Mucosa of descending colon (tissue), 3 donors: ENCODE data around the gene ZNF700. TPM values are rescaled to one million over a fixed set of nuclear protein-coding genes. Genes with fewer than 3 reads are reported as not detected.
A peak's percentile ranks its signal among the peaks of the same experiment; 100 is the strongest.
"Not testable (repeated sequence)": the region's sequence is repeated elsewhere in the genome, so short reads cannot be mapped to it uniquely, and the experiment has no call there.

ENCODE experiments used
- ATAC-seq: fragments of 200-7000 bp; cut with Tn5 transposase; one replicate; pipeline ENCODE4 v1.9.1; 2020; ENCODE audit warnings: mild to moderate bottlenecking, moderate library complexity
- DNase-seq, 3 donors: peaks; one replicate each; pipeline ENCODE4 v3.0.0-alpha.2; 2020
- H3K36me3 ChIP-seq: fragments of 200-600 bp; one replicate; pipeline ENCODE4 v1.8.0; 2021; ENCODE audit warnings: low read depth, mild to moderate bottlenecking
- H3K4me1 ChIP-seq: fragments of 200-600 bp; one replicate; pipeline ENCODE4 v1.8.0; 2021; ENCODE audit warnings: low read depth, mild to moderate bottlenecking
- H3K4me3 ChIP-seq: fragments of 200-600 bp; one replicate; pipeline ENCODE4 v1.8.0; 2021; ENCODE audit warnings: mild to moderate bottlenecking
- H3K9me3 ChIP-seq: fragments of 200-600 bp; one replicate; pipeline ENCODE4 v1.8.0; 2021; ENCODE audit warnings: mild to moderate bottlenecking
- CTCF ChIP-seq: fragments of 200-600 bp; IDR thresholded peaks from one replicate; pipeline ENCODE4 v1.8.0; 2022; ENCODE audit warnings: antibody characterized with exemption, mild to moderate bottlenecking
- intact Hi-C, 2 donors: fragments of 100-400 bp; cut with DNase I in 1 of 2; cut with micrococcal nuclease in 1 of 2; formaldehyde crosslinking; loops; one replicate each; pipeline versions ENCODE4 v1.11.0 to v1.11.1; 2022; cut with DNase I, micrococcal nuclease
- total RNA-seq, 3 donors: library from RNA; stranded (reverse); fragmentation: NEBNext Ultra II Directional in 2 of 3; extraction: Animal tissue kit (Norgen Biotek cat#: 25700) in 2 of 3; gene quantifications; one replicate each; pipeline versions ENCODE4 v1.2.1 to v1.2.4, GENCODE V29; 2021 to 2023
- donor health status: DM: no; HTN: no; CAD: no; lungs with moderate emphysema.
- donor health status: DM: no; HTN: no; CAD: no.
- donor health status: DM: no; HTN: yes; CAD: no.

Gene ZNF700
- total RNA-seq, 3 donors from 2014 or later, result 16.3 to 25.2 (median 17.1) TPM

- Histone ChIP-seq H3K4me1 (peaks cover 6% of the 10 kb centered on the region), H3K36me3 (no peaks in the 10 kb centered on the region), H3K4me3 (no peak overlapping the region), H3K9me3 (no peaks in the 10 kb centered on the region)
- ATAC-seq (no peak), DNase-seq (no peak)
- no peak for TF ChIP-seq CTCF
- intact Hi-C loops, result loop anchor here in 1 of 2 donors (10.0 kb wide), 1 partner anchor 258 kb away; the partner anchor contains the start of gene ZNF20
Measured at GRCh38 chr19:11887234-11887610, 37.7 kb upstream of the ZNF700 start.

GRCh38 chr19:11887611-11888531 is 37.0 kb upstream of the ZNF700 start, which contains the start of gene ZNF69:
TSS of gene ZNF69 (plus strand) at chr19:11887782. CDS start at chr19:11887924, 142 bp downstream.
- ATAC-seq, result peak; percentile 95
- peaks cover 6% of the 10 kb centered on the region for H3K9me3 ChIP-seq
- peaks cover 6% of the 10 kb centered on the region for H3K4me1 ChIP-seq
- DNase-seq, result peak; percentile 93 to 98 (median 94)
- intact Hi-C loops, result loop anchor here in 1 of 2 donors (10.0 kb wide), 1 partner anchor 257 kb away; the partner anchor contains the start of gene ZNF20
- no peak for TF ChIP-seq CTCF
- peak within 1 kb of the TSS; percentile 43 for H3K4me3 ChIP-seq
- no peaks in the 10 kb centered on the region for H3K36me3 ChIP-seq

- not testable (repeated sequence) for H3K4me3 ChIP-seq, H3K4me1 ChIP-seq, DNase-seq, H3K36me3 ChIP-seq, ATAC-seq
- intact Hi-C loops, result loop anchor here in 1 of 2 donors (10.0 kb wide), 1 partner anchor 255 kb away; the partner anchor contains the start of gene ZNF20
- peaks cover 24% of the 10 kb centered on the region for H3K9me3 ChIP-seq
Measured at GRCh38 chr19:11889901-11890300, 35.0 kb upstream of the ZNF700 start.

GRCh38 chr19:11890634-11891033 is 34.3 kb upstream of the ZNF700 start:
- no peak for DNase-seq
- Histone ChIP-seq H3K4me1 (peaks cover 6% of the 10 kb centered on the region), H3K36me3 (no peaks in the 10 kb centered on the region), H3K9me3 (peaks cover 30% of the 10 kb centered on the region), H3K4me3 (no peak overlapping the region)
- TF ChIP-seq CTCF, result no peak
- ATAC-seq, result no peak
- intact Hi-C loops, result no loop called here

GRCh38 chr19:11894851-11895250 is 30.1 kb upstream of the ZNF700 start:
- intact Hi-C loops, result no loop called here
- ATAC-seq (no peak), DNase-seq (no peak)
- no peaks in the 10 kb centered on the region for H3K36me3 ChIP-seq
- peaks cover 70% of the 10 kb centered on the region for H3K9me3 ChIP-seq
- no peaks in the 10 kb centered on the region for H3K4me1 ChIP-seq
- TF ChIP-seq CTCF, result no peak
- no peak overlapping the region for H3K4me3 ChIP-seq

GRCh38 chr19:11902228-11902627 is 22.7 kb upstream of the ZNF700 start:
- DNase-seq, result no peak
- H3K36me3 ChIP-seq, result peaks cover 21% of the 10 kb centered on the region
- H3K4me1 ChIP-seq, result no peaks in the 10 kb centered on the region
- TF ChIP-seq CTCF, result no peak
- no peak for ATAC-seq
- H3K4me3 ChIP-seq, result no peak overlapping the region
- H3K9me3 ChIP-seq, result peaks cover 99% of the 10 kb centered on the region
- intact Hi-C loops, result no loop called here
